ENCODE measurements around the gene CNFN. TPM values are rescaled to one million over a fixed set of nuclear protein-coding genes. Genes with fewer than 3 reads are reported as not detected.
"Not testable (repeated sequence)": the region's sequence is repeated elsewhere in the genome, so short reads cannot be mapped to it uniquely, and the experiment has no call there.

The CNFN gene
- total RNA-seq, 2 experiments from 2014 or later: 0.95 TPM; not detected in 1

GRCh38 chr19:42344336-42344893, 45.7 kb downstream of the CNFN start:
- Histone ChIP-seq H3K36me3 (ENCODE audit: insufficient read depth, low read length) (peaks cover 6% of the 10 kb centered on the region; the same call in 1 of the 2 replicates), H3K27ac (ENCODE audit: low read depth, low read length, poor library complexity, severe bottlenecking) (no peak overlapping the region), H3K9me2 (ENCODE audit: insufficient read depth, low read length) (no peaks in the 10 kb centered on the region), H3K4me3 (ENCODE audit: low read depth, low read length, poor library complexity, severe bottlenecking) (no peak overlapping the region), H3K4me1 (ENCODE audit: insufficient read depth, low read length, poor library complexity, severe bottlenecking) (no peaks in the 10 kb centered on the region), H2AFZ (ENCODE audit: low read length) (no peak overlapping the region), H3K79me2 (ENCODE audit: insufficient read depth, low read depth, low read length) (no peaks in the 10 kb centered on the region), H3K4me2 (ENCODE audit: low read length) (no peak overlapping the region), H3K9me3 (ENCODE audit: low read length) (no peaks in the 10 kb centered on the region), H4K20me1 (ENCODE audit: insufficient read depth, low read length) (no peaks in the 10 kb centered on the region)
- no peak for DNase-seq (ENCODE audit: low spot score)
- ChIA-PET POLR2A (no interaction called here), CTCF (ENCODE audit: unreplicated experiment) (no interaction called here)
- no TSS peak for BruUV-seq (replicated peaks)
- intact Hi-C loops (cut with micrococcal nuclease; ENCODE audit: unreplicated experiment): no loop called here
- TF ChIP-seq, protein P1, sequence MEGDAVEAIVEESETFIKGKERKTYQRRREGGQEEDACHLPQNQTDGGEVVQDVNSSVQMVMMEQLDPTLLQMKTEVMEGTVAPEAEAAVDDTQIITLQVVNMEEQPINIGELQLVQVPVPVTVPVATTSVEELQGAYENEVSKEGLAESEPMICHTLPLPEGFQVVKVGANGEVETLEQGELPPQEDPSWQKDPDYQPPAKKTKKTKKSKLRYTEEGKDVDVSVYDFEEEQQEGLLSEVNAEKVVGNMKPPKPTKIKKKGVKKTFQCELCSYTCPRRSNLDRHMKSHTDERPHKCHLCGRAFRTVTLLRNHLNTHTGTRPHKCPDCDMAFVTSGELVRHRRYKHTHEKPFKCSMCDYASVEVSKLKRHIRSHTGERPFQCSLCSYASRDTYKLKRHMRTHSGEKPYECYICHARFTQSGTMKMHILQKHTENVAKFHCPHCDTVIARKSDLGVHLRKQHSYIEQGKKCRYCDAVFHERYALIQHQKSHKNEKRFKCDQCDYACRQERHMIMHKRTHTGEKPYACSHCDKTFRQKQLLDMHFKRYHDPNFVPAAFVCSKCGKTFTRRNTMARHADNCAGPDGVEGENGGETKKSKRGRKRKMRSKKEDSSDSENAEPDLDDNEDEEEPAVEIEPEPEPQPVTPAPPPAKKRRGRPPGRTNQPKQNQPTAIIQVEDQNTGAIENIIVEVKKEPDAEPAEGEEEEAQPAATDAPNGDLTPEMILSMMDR (conservative IDR thresholded peaks at IDR 0.05; ENCODE audit: low read length): no peak
- no peak for TF ChIP-seq EZH2phosphoT487 (IDR thresholded peaks at IDR 0.05; ENCODE audit: borderline replicate concordance, low read depth, low read length)

- no peak overlapping the region for H2AFZ ChIP-seq (ENCODE audit: low read length)
- H3K9me2 ChIP-seq (ENCODE audit: insufficient read depth, low read length): no peaks in the 10 kb centered on the region
- no peaks in the 10 kb centered on the region for H3K4me1 ChIP-seq (ENCODE audit: insufficient read depth, low read length, poor library complexity, severe bottlenecking)
- TF ChIP-seq, protein P1 (conservative IDR thresholded peaks at IDR 0.05; ENCODE audit: low read length): peak; percentile 68
- TF ChIP-seq EZH2phosphoT487 (IDR thresholded peaks at IDR 0.05; ENCODE audit: borderline replicate concordance, low read depth, low read length): no peak
- H3K79me2 ChIP-seq (ENCODE audit: insufficient read depth, low read depth, low read length): no peaks in the 10 kb centered on the region
- no peak overlapping the region for H3K4me3 ChIP-seq (ENCODE audit: low read depth, low read length, poor library complexity, severe bottlenecking)
- no peaks in the 10 kb centered on the region for H3K9me3 ChIP-seq (ENCODE audit: low read length)
- no peak for DNase-seq (ENCODE audit: low spot score)
- ChIA-PET POLR2A (no interaction called here), CTCF (ENCODE audit: unreplicated experiment) (no interaction called here)
- H3K4me2 ChIP-seq (ENCODE audit: low read length): no peak overlapping the region
- H3K36me3 ChIP-seq (ENCODE audit: insufficient read depth, low read length): peaks cover 6% of the 10 kb centered on the region; the same call in 1 of the 2 replicates
- BruUV-seq (replicated peaks): no TSS peak
- H4K20me1 ChIP-seq (ENCODE audit: insufficient read depth, low read length): no peaks in the 10 kb centered on the region
- H3K27ac ChIP-seq (ENCODE audit: low read depth, low read length, poor library complexity, severe bottlenecking): no peak overlapping the region
- intact Hi-C loops (cut with micrococcal nuclease; ENCODE audit: unreplicated experiment): no loop called here
Observed at GRCh38 chr19:42343344-42344110, 46.6 kb downstream of the CNFN start.

DNA sequence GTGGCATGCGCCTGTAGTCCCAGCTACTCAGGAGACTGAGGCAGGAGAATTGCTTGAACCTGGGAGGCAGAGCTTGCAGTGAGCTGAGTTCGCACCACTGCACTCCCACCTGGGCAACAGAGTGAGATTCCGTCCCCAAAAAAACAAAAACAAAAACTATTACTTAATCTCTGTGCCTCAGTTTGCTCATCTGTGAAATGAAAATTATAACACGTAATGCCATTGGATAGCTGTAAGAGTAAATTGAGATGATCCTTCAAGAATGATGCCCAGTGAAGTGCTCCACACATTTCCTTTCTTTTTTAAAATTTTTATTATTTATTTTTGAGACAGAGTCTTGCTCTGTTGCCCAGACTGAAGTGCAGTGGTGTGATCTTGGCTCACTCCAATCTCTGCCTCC, 50.2 kb downstream of the CNFN start:
- intact Hi-C loops (cut with micrococcal nuclease; ENCODE audit: unreplicated experiment); H3K4me3 ChIP-seq (ENCODE audit: low read depth, low read length, poor library complexity, severe bottlenecking); H2AFZ ChIP-seq (ENCODE audit: low read length); DNase-seq (ENCODE audit: low spot score); H3K27ac ChIP-seq (ENCODE audit: low read depth, low read length, poor library complexity, severe bottlenecking); H3K4me2 ChIP-seq (ENCODE audit: low read length); H3K9me3 ChIP-seq (ENCODE audit: low read length); H3K4me1 ChIP-seq (ENCODE audit: insufficient read depth, low read length, poor library complexity, severe bottlenecking); H3K79me2 ChIP-seq (ENCODE audit: insufficient read depth, low read depth, low read length); H3K9me2 ChIP-seq (ENCODE audit: insufficient read depth, low read length); CTCF ChIA-PET (ENCODE audit: unreplicated experiment); BruUV-seq (replicated peaks); H4K20me1 ChIP-seq (ENCODE audit: insufficient read depth, low read length): not testable (repeated sequence)
- POLR2A ChIA-PET: interaction anchor here (0.6 kb wide), 1 partner anchor 45 kb away, joined by 3 read pairs; no protein-coding TSS in a partner anchor
- H3K36me3 ChIP-seq (ENCODE audit: insufficient read depth, low read length): peaks cover 11% of the 10 kb centered on the region; the same call in 1 of the 2 replicates

DNA sequence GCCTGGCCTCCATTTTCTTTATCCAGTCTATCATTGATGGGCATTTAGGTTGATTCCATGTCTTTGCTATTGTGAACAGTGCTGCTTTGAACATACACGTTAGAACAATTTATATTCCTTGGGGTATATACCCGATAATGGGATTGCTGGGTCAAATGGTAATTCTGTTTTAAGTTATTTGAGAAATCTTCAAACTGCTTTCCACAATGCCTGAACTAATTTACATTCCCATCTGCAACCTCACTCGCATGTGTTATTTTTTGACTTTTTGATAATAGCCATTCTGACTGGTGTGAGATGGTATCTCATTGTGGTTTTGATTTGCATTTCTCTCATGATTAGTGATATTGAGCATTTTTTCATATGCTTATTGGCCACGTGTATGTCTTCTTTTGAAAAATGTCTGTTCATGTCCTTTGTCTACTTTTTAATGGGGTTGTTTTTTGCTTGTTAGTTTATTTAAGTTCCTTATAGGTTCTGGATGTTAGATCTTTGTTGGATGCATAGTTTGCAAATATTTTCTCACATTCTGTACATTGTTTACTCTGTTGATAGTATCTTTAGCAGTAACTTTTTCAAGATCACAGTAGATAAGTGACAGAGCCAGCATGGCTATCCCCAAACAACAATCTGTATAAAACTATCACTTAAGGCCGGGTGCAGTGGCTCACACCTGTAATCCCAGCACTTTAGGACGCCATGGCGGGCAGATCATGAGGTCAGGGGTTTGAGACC, 50.8 kb downstream of the CNFN start:
- H3K9me3 ChIP-seq (ENCODE audit: low read length); BruUV-seq (replicated peaks); H3K4me3 ChIP-seq (ENCODE audit: low read depth, low read length, poor library complexity, severe bottlenecking); POLR2A ChIA-PET; CTCF ChIA-PET (ENCODE audit: unreplicated experiment); H3K4me2 ChIP-seq (ENCODE audit: low read length); H4K20me1 ChIP-seq (ENCODE audit: insufficient read depth, low read length); intact Hi-C loops (cut with micrococcal nuclease; ENCODE audit: unreplicated experiment); H3K4me1 ChIP-seq (ENCODE audit: insufficient read depth, low read length, poor library complexity, severe bottlenecking); H3K79me2 ChIP-seq (ENCODE audit: insufficient read depth, low read depth, low read length); DNase-seq (ENCODE audit: low spot score); H3K27ac ChIP-seq (ENCODE audit: low read depth, low read length, poor library complexity, severe bottlenecking); H2AFZ ChIP-seq (ENCODE audit: low read length); H3K9me2 ChIP-seq (ENCODE audit: insufficient read depth, low read length): not testable (repeated sequence)
- peaks cover 11% of the 10 kb centered on the region; the same call in 1 of the 2 replicates for H3K36me3 ChIP-seq (ENCODE audit: insufficient read depth, low read length)
